NCI-H82 treated with DMSO at 0.1 percent for 48 hours (cell line): Measurements from ENCODE around the gene GNG2.

ENCODE experiments used
- DNase-seq: peaks from one replicate; lab custom pipeline; 2025; ENCODE audit not compliant: unreplicated experiment; lab: John Stamatoyannopoulos, UW

GNG2 gene

GRCh38 chr14:51938137-51938536, 77.7 kb downstream of the GNG2 start:
- no peak for DNase-seq

- DNase-seq: no peak
Observed at GRCh38 chr14:51938821-51939220, 78.4 kb downstream of the GNG2 start.

- DNase-seq: no peak
Observed at GRCh38 chr14:51939226-51939625, 78.8 kb downstream of the GNG2 start.

- no peak for DNase-seq
Observed at GRCh38 chr14:51939755-51940301, 79.4 kb downstream of the GNG2 start.

- no peak for DNase-seq
Observed at GRCh38 chr14:51942971-51943370, 82.6 kb downstream of the GNG2 start.

- no peak for DNase-seq
Observed at GRCh38 chr14:51950007-51950406, 89.6 kb downstream of the GNG2 start.

GRCh38 chr14:51951656-51952055, 91.2 kb downstream of the GNG2 start:
- DNase-seq: no peak

GRCh38 chr14:51954031-51954430, 93.6 kb downstream of the GNG2 start:
- no peak for DNase-seq

- DNase-seq: no peak
Observed at GRCh38 chr14:51954657-51955056, 94.2 kb downstream of the GNG2 start.

GRCh38 chr14:51957950-51958349, 97.5 kb downstream of the GNG2 start:
- no peak for DNase-seq

GRCh38 chr14:51959928-51960327, 99.5 kb downstream of the GNG2 start:
- DNase-seq: no peak

GRCh38 chr14:51960866-51961265, 100.5 kb downstream of the GNG2 start:
- no peak for DNase-seq

- DNase-seq: no peak
Observed at GRCh38 chr14:51962711-51963110, 102.3 kb downstream of the GNG2 start.

- no peak for DNase-seq
Observed at GRCh38 chr14:51963286-51963685, 102.9 kb downstream of the GNG2 start.

GRCh38 chr14:51967521-51967920, 107.1 kb downstream of the GNG2 start:
- DNase-seq: no peak

GRCh38 chr14:51969852-51970540, 109.6 kb downstream of the GNG2 start:
- no peak for DNase-seq

- no peak for DNase-seq
Observed at GRCh38 chr14:51972566-51972965, 112.2 kb downstream of the GNG2 start.

GRCh38 chr14:51977075-51977474, 116.7 kb downstream of the GNG2 start:
- no peak for DNase-seq

- DNase-seq: no peak
Observed at GRCh38 chr14:51978681-51979085, 118.3 kb downstream of the GNG2 start.

GRCh38 chr14:51979088-51979709, 118.8 kb downstream of the GNG2 start:
- DNase-seq: peak; percentile 37

- DNase-seq: no peak
Observed at GRCh38 chr14:51981218-51981854, 120.9 kb downstream of the GNG2 start.

GRCh38 chr14:51988221-51988620, 127.8 kb downstream of the GNG2 start:
- no peak for DNase-seq
